ENCODE measurements around the gene CLNS1A. TPM values are rescaled to one million over a fixed set of nuclear protein-coding genes. Genes with fewer than 3 reads are reported as not detected.

The CLNS1A gene
- total RNA-seq, 4 donors from 2014 or later = 50.5 to 78.0 (median 72.7) TPM

DNA sequence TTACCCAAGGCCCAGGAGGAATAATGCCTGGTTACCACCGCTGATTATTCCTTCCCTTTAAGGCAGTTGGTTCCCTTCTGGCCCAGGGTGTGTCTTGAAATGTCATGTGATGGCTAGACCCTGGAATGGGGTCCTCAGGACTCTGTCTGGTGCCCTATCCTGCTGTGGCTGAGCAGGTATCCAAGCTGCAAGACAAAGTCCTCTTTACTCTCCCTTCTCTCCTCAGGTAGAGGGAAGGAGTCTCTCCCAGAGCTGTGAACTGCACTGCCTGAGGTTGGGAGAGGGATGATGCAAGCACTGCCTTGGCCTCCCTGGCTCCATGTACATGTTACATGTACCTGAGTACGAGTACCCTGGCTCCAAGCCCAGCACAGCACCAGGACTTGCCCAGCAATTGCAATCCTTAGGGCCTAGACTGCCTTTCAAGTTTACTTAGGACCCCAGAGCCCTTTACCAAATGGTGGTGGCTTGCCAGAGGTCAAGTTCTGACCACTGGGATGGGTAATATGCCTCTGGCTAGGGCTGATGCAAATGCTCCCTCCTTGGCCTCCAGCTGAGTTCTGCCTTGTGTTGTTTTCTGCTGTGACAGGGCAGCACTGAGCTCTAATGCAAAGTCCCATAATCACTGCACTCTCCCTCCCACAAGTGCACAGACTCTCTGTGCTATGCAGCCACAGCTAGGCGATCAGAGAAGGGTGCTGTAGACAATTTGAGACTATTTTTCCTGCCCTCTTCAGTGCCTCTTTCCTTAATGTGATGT lies 68.5 kb downstream of the CLNS1A start:
- Histone ChIP-seq H3K4me3 (no peak overlapping the region), H3K36me3 (no peaks in the 10 kb centered on the region), H3K9me3 (no peaks in the 10 kb centered on the region), H3K27ac (replicated peaks in 1 of 4) (no peak overlapping the region), H3K4me1 (no peaks in the 10 kb centered on the region), H3K27me3 (no peaks in the 10 kb centered on the region)
- intact Hi-C loops (cut with DNase I) = no loop called here
- 93% methylated on average over 3 of the region's 3 CpGs for WGBS
- TF ChIP-seq, protein P1, sequence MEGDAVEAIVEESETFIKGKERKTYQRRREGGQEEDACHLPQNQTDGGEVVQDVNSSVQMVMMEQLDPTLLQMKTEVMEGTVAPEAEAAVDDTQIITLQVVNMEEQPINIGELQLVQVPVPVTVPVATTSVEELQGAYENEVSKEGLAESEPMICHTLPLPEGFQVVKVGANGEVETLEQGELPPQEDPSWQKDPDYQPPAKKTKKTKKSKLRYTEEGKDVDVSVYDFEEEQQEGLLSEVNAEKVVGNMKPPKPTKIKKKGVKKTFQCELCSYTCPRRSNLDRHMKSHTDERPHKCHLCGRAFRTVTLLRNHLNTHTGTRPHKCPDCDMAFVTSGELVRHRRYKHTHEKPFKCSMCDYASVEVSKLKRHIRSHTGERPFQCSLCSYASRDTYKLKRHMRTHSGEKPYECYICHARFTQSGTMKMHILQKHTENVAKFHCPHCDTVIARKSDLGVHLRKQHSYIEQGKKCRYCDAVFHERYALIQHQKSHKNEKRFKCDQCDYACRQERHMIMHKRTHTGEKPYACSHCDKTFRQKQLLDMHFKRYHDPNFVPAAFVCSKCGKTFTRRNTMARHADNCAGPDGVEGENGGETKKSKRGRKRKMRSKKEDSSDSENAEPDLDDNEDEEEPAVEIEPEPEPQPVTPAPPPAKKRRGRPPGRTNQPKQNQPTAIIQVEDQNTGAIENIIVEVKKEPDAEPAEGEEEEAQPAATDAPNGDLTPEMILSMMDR (IDR thresholded peaks at IDR 0.05) = no peak
- TF ChIP-seq POLR2AphosphoS5 (IDR thresholded peaks at IDR 0.05) (no peak), EP300 (IDR thresholded peaks at IDR 0.05) (no peak), POLR2A (IDR thresholded peaks at IDR 0.05; ENCODE audit: low read depth) (no peak)
- DNase-seq (ENCODE audit: extremely low spot score) = no peak

DNA sequence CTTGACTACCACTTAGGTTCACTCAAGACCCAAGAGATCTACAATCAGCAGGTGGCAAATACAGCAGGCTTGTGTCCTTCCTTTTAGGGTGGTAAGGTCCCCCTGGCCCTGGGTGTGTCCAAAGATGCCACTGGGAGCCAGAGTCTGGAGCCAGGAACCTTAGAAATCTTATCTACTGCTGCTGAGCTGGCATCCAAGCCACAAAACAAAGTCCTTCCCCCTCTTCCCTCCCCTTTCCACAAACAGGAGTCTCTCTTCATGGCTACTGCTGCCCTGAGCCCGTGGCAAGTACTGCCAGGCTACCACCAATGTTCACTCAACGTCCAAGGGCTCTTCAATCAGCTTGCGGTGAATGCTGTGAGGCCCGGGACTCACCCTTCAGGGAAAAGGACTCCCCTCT lies 69.3 kb downstream of the CLNS1A start:
- H3K4me1 ChIP-seq = no peaks in the 10 kb centered on the region
- DNase-seq (ENCODE audit: extremely low spot score) = no peak
- H3K9me3 ChIP-seq = no peaks in the 10 kb centered on the region
- 90% methylated on average over 4 of the region's 4 CpGs for WGBS
- no peaks in the 10 kb centered on the region for H3K36me3 ChIP-seq
- no peak overlapping the region for H3K4me3 ChIP-seq
- TF ChIP-seq POLR2A (IDR thresholded peaks at IDR 0.05; ENCODE audit: low read depth) = no peak
- no peak for TF ChIP-seq POLR2AphosphoS5 (IDR thresholded peaks at IDR 0.05)
- TF ChIP-seq EP300 (IDR thresholded peaks at IDR 0.05) = no peak
- TF ChIP-seq, protein P1 (IDR thresholded peaks at IDR 0.05) = no peak
- no peak overlapping the region for H3K27ac ChIP-seq (replicated peaks in 1 of 4)
- intact Hi-C loops (cut with DNase I) = no loop called here
- no peaks in the 10 kb centered on the region for H3K27me3 ChIP-seq

Small RNA genes within 50 kb of the gene (small RNA-seq; reads per million reads assigned to genes)
- gene RNU7-59P = 0 reads per million in 3 donors

Other genes starting within 250 kb of the CLNS1A start
- 10 to 100 TPM; 27.8 to 44.3 (median 36.2) TPM for gene PAK1, start 163.7 kb downstream of the CLNS1A start, total RNA-seq
- gene AQP11, start 47.8 kb downstream of the CLNS1A start, total RNA-seq = under 1 TPM; under 0.01 to 0.69 (median 0.18) TPM
- gene RSF1, start 182.9 kb upstream of the CLNS1A start, total RNA-seq = 10 to 100 TPM; 70.3 to 96.3 (median 73.1) TPM
- gene AAMDC, start 183.3 kb upstream of the CLNS1A start, total RNA-seq = 10 to 100 TPM; 39.0 to 73.7 (median 68.0) TPM

All from esophagus muscularis mucosa (tissue), 4 donors.